Activated B cell treated with CpG ODN at 0.5 μM for 24 hours (primary cell): ENCODE measurements around the gene STK33. TPM values are rescaled to one million over a fixed set of nuclear protein-coding genes. Genes with fewer than 3 reads are reported as not detected.
"Not testable (repeated sequence)": the region's sequence is repeated elsewhere in the genome, so short reads cannot be mapped to it uniquely, and the experiment has no call there.

ENCODE experiments used
- ATAC-seq: fragments of 200-7000 bp; cut with Tn5 transposase; one replicate; pipeline ENCODE4 v1.10.0; 2021; ENCODE audit warnings: low read depth, mild to moderate bottlenecking, moderate library complexity
- CTCF ChIA-PET: fragments of 350-600 bp; sonication (Branson Sonifier 250); formaldehyde crosslinking; loops from one replicate; lab custom pipeline; 2021; ENCODE audit warnings: antibody characterized with exemption; lab: Charles Lee
- POLR2A ChIA-PET: fragments of 350-600 bp; sonication (Branson Sonifier 250); formaldehyde crosslinking; loops from one replicate; lab custom pipeline; 2021; ENCODE audit warnings: antibody characterized with exemption; lab: Charles Lee
- DNase-seq: peaks from one replicate; pipeline ENCODE4 v3.0.0; 2022
- H3K27ac Mint-ChIP-seq: one replicate; pipeline ENCODE4 v1.8.0; 2020; ENCODE audit warnings: mixed read lengths
- H3K27me3 Mint-ChIP-seq: one replicate; pipeline ENCODE4 v1.8.0; 2021; ENCODE audit warnings: mixed read lengths
- H3K36me3 Mint-ChIP-seq: one replicate; pipeline ENCODE4 v1.8.0; 2021; ENCODE audit warnings: low read depth, mixed read lengths
- H3K4me1 Mint-ChIP-seq: one replicate; pipeline ENCODE4 v1.8.0; 2021; ENCODE audit warnings: mixed read lengths
- H3K4me3 Mint-ChIP-seq: one replicate; pipeline ENCODE4 v1.8.0; 2020; ENCODE audit warnings: mild to moderate bottlenecking, mixed read lengths
- H3K9me3 Mint-ChIP-seq: one replicate; pipeline ENCODE4 v1.8.0; 2020; ENCODE audit warnings: mixed read lengths
- intact Hi-C: fragments of 100-400 bp; cut with micrococcal nuclease; formaldehyde crosslinking; loops from one replicate; pipeline ENCODE4 v1.15.1; 2024
- total RNA-seq: library from RNA; stranded (reverse); gene quantifications from 2 replicates; pipeline ENCODE4 v1.2.3, GENCODE V29; 2022
- TF ChIP-seq, protein P1 (sequence below): fragments of 200-600 bp; IDR thresholded peaks from one replicate; pipeline ENCODE4 v1.8.0; 2022; ENCODE audit warnings: antibody characterized with exemption, mild to moderate bottlenecking

STK33 gene
- total RNA-seq, 1 donor from 2014 or later = 14.0 TPM

DNA sequence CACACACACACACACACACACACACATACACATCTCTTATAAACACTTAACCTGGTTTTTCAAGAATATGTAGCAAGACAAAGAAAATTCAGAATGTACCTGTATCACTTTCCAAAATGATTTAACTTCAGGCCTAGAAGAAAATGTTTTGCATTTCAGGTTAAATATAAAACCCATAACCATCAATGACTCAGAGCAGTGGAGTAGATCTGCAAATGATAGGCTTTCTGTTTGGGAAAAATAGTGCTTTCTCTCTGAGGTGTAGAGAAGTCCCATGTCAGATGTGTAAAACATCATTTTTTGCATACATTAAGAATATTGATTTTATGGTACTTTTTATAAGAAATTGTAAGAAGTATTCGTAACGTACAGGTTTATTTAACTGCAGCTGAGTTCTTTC lies 116.9 kb downstream of the STK33 start:
- POLR2A ChIA-PET = no interaction called here
- Mint-ChIP-seq H3K4me3 (no peak overlapping the region), H3K9me3 (no peaks in the 10 kb centered on the region), H3K27ac (no peak overlapping the region), H3K4me1 (no peaks in the 10 kb centered on the region), H3K27me3 (no peaks in the 10 kb centered on the region), H3K36me3 (no peaks in the 10 kb centered on the region)
- ATAC-seq (no peak), DNase-seq (no peak)
- TF ChIP-seq, protein P1, sequence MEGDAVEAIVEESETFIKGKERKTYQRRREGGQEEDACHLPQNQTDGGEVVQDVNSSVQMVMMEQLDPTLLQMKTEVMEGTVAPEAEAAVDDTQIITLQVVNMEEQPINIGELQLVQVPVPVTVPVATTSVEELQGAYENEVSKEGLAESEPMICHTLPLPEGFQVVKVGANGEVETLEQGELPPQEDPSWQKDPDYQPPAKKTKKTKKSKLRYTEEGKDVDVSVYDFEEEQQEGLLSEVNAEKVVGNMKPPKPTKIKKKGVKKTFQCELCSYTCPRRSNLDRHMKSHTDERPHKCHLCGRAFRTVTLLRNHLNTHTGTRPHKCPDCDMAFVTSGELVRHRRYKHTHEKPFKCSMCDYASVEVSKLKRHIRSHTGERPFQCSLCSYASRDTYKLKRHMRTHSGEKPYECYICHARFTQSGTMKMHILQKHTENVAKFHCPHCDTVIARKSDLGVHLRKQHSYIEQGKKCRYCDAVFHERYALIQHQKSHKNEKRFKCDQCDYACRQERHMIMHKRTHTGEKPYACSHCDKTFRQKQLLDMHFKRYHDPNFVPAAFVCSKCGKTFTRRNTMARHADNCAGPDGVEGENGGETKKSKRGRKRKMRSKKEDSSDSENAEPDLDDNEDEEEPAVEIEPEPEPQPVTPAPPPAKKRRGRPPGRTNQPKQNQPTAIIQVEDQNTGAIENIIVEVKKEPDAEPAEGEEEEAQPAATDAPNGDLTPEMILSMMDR = no peak
- CTCF ChIA-PET = no interaction called here
- intact Hi-C loops = no loop called here

- H3K4me1 Mint-ChIP-seq, CTCF ChIA-PET, H3K4me3 Mint-ChIP-seq, H3K36me3 Mint-ChIP-seq, POLR2A ChIA-PET, DNase-seq, ATAC-seq, H3K27me3 Mint-ChIP-seq, intact Hi-C loops, H3K27ac Mint-ChIP-seq: not testable (repeated sequence)
- peaks cover 13% of the 10 kb centered on the region for H3K9me3 Mint-ChIP-seq
These were observed 126.2 kb downstream of the STK33 start for GRCh38 chr11:8467806-8468205.

- DNase-seq, H3K27me3 Mint-ChIP-seq, H3K27ac Mint-ChIP-seq, H3K4me1 Mint-ChIP-seq, CTCF ChIA-PET, POLR2A ChIA-PET, H3K4me3 Mint-ChIP-seq, intact Hi-C loops, H3K36me3 Mint-ChIP-seq, ATAC-seq: not testable (repeated sequence)
- H3K9me3 Mint-ChIP-seq = peaks cover 13% of the 10 kb centered on the region
These were observed 126.7 kb downstream of the STK33 start for GRCh38 chr11:8467356-8467755.

DNA sequence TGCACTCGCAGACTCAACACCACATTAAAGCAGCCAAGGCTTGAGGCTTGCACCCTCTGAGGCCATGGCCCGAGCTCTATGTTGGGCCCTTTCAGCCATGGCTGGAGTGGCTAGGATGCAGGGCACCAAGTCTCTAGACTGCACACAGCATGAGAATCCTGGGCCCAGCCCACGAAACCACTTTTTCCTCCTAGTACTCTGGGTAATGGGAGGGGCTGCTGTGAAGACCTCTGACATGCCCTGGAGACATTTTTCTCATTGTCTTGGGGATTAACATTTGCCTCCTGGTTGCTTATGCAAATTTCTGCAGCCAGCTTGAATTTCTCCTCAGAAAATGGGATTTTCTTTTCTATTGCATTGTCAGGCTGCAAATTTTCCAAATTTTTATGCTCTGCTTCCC lies 127.1 kb downstream of the STK33 start:
- H3K4me1 Mint-ChIP-seq, ATAC-seq, DNase-seq, intact Hi-C loops, CTCF ChIA-PET, POLR2A ChIA-PET, H3K36me3 Mint-ChIP-seq, H3K27ac Mint-ChIP-seq, H3K27me3 Mint-ChIP-seq, H3K4me3 Mint-ChIP-seq: not testable (repeated sequence)
- H3K9me3 Mint-ChIP-seq = peaks cover 13% of the 10 kb centered on the region

DNA sequence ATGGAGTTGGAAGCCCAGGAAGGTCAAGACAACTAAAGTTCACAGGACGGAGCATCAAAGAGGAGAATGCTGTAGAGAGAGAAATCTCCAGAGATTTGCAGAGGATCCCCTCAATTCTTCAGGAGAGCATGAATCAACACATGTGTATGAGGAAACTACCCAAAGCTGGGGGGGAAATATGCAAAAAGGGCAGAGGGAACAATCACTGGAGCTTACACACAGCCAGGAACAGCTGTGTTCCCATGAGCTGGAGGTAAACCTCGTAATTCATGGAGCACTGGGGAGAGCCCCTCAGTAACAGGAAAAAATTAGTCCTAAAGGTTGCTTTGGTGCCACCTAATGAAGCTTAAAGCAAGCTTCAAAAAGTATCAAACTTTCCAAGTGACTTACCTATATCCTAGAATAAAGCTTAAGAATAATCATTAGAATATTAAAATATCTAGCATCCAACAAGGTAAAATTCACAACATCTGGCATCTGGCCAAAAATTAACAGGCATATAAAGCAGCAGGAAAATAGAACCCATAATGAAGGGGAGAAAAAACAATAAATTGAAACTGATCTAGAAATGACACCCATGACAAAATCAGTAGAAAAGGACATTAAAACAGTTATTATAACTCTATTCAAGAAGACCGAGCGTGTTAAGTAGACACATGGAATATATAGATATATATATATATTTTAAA lies 134.2 kb downstream of the STK33 start:
- Mint-ChIP-seq H3K4me1 (no peaks in the 10 kb centered on the region), H3K27ac (no peak overlapping the region), H3K36me3 (no peaks in the 10 kb centered on the region), H3K9me3 (no peaks in the 10 kb centered on the region), H3K27me3 (no peaks in the 10 kb centered on the region), H3K4me3 (no peak overlapping the region)
- CTCF ChIA-PET = no interaction called here
- intact Hi-C loops = no loop called here
- no peak for DNase-seq
- TF ChIP-seq, protein P1 = no peak
- POLR2A ChIA-PET = no interaction called here
- no peak for ATAC-seq

GRCh38 chr11:8442301-8442700 lies 151.7 kb downstream of the STK33 start:
- ChIA-PET CTCF (no interaction called here), POLR2A (no interaction called here)
- H3K36me3 Mint-ChIP-seq = no peaks in the 10 kb centered on the region
- intact Hi-C loops = no loop called here
- H3K9me3 Mint-ChIP-seq = peaks cover 3% of the 10 kb centered on the region
- no peak overlapping the region for H3K4me3 Mint-ChIP-seq
- DNase-seq (no peak), ATAC-seq (no peak)
- H3K4me1 Mint-ChIP-seq = no peaks in the 10 kb centered on the region
- TF ChIP-seq, protein P1 = no peak
- no peaks in the 10 kb centered on the region for H3K27me3 Mint-ChIP-seq
- H3K27ac Mint-ChIP-seq = no peak overlapping the region
